T1000 (cell line): ENCODE measurements around the gene KCTD18.

Experiments used
- DNase-seq: peaks from one replicate; lab custom pipeline; 2025; ENCODE audit warnings: mixed read lengths; lab: John Stamatoyannopoulos, UW

KCTD18 gene

DNA sequence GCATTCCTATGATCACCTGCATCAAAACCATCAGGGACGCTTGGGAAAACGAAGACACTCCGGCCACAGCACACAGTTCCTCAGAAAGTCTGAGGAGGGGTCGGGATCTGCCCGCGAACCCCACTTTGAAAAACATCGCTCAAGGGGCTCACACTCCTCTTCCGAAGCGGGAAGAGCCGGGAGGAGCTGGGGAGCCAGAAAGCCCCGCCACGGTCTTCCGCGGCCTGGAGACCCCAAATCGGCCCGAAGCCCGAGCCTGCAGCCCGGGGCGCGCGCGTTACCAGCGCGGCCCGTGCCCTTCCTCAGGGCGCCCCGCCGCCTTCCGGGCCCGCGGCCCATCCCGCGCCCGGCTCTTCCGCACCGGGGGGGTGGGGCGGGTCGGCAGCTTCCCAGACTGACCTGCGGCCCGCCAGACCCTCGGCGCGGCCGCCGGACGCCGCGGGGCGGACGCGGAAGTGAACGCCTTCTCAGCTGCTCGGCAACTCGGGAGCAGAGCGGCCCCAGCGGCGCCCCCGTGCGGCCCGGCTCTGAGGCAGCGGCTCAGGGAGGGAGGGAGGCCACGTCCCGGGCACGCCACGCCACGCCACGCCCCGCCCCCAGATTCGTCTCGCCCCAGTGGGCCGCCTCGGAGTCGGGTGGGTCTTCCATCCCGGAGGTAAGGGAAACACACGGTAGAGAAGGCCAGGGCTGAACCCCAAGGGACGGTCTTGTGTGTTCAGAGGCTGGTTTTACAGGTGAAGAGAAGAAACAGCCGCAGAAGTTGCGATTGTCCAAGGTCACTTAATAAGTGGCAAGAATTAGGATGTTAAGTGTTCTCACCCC, at the start of gene KCTD18:
Gene KCTD18 (minus strand): TSS at position 457 of the 822 bp plus-strand sequence. CDS start 3,052 bp downstream, outside the sequence.
- DNase-seq = peak; percentile 81

- DNase-seq = no peak
Observed at GRCh38 chr2:200540793-200541192, 30.9 kb upstream of the KCTD18 start.

DNA sequence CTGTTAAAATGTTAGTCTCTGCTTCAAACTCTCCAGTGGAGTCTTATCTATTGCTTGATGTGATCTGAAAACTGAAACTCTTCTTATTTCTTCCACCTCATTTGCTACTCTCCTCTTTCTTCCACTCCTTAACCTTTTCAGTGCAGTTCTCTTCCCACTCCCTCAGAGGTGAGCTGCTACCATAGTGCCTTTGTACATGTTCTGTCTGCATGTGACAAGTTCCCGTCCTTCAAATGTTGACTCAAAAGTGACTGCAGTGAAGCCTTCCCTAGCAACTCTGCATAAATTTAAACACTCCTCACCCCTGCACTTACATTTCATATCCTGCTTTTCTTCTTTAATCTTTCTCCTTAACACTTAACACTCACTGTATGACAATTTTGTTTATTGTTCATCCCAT, 28.3 kb upstream of the KCTD18 start:
- DNase-seq = no peak

DNA sequence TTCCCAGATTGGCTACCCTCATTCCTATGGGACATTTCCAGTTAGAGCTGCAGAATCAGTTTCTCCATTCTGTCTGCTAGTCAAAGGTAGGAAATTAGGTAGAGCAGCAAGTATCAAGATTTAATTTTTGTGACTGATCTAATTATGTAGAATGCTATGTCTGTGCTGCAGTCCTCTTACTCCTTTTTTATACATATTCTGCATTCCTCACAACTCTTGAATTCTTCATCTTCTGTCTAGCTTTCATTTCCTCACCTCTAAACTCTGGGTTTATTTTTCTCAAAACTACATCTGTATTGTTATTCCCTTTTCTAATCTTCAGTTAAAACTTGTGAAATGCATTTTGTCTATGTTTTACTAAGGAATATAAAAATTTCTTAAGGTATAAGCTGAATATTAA, 24.7 kb upstream of the KCTD18 start:
- DNase-seq = no peak

- no peak for DNase-seq
Observed at GRCh38 chr2:200533754-200534153, 23.9 kb upstream of the KCTD18 start.

- no peak for DNase-seq
Observed at GRCh38 chr2:200528228-200528627, 18.4 kb upstream of the KCTD18 start.

GRCh38 chr2:200525882-200526651, 16.2 kb upstream of the KCTD18 start, which contains the start of gene SGO2:
Gene SGO2, plus strand, starts transcription at chr2:200526207. Its CDS starts 6,769 bp downstream, at chr2:200532976.
- DNase-seq = peak; percentile 84

GRCh38 chr2:200525551-200525881, 15.6 kb upstream of the KCTD18 start:
- DNase-seq = no peak

DNA sequence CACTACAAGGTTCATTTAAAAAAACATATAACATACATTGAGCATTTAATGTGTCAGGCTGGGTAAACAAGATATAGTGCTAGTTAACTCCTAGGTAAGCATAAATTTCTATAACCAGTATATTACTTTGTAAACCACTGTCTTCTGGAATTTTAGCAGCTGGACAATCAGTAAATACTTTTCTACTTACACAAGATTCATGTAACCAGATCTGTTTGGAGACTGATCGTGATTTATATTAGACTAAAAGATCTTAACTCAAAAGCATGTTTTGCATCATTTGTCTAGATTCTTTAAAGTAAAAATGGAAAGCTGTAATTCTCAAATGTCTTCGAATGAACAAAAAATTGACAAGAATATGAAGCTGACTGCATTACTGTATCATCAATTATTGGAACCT, 15.2 kb upstream of the KCTD18 start:
- no peak for DNase-seq

GRCh38 chr2:200523604-200524003, 13.7 kb upstream of the KCTD18 start:
- DNase-seq = no peak

DNA sequence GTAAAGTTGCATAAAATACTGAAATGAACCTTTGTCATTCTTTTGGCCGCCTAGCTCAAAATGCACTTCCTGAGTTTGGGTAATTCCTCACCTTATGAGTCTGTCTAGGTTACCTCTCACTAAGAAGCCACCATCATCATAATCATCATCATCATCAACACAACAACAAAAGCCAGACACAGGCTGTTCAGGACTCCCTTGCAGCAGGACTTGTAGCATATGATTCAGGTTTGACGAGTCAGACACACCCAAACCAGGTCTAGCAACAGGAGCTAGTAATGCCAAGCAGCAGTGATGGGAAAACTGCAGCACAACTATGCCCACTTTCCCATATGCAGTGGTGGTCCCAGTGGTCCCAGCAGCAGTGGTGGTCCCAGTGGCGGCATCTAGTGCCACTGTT, 13.3 kb upstream of the KCTD18 start:
- no peak for DNase-seq

DNA sequence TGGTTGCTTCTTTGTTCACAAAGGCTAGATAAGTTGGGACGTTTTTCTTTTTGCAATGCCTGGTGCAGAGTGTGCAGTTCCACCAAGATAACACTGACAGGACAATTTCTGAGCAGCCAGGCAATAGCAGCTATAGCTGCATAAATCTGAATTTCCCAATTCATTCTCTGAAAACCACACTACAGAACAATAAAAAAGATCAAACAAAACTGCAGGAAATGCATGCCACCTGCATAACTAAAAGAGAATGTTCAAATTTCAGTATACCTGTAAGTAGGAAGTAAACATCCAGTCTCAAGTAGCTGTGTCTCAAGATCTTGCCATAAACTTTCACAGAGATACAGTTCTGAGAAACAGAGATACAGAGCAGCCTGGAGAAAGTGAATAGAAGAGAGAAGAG, 5.3 kb upstream of the KCTD18 start:
- DNase-seq = no peak

DNA sequence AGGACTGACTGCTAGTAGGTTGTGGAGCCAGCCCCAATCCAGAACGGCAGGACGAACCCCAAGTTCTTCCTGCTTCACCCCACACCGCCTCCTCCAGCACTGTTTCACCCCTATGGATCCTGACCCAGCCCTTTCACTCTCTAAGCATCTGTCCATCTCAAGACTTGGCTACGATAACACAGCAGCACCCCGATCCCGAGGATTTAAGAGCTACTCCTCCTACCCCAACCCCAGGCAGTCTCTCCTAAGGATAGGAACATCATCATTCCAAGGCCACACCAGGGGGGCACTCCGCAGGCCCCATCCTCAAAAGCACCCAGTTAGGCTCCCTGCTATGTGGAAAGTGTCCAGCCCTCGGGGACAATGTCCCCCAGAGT, 645 bp downstream of the KCTD18 start:
- no peak for DNase-seq

- no peak for DNase-seq
Observed at GRCh38 chr2:200507179-200507578, 2.7 kb downstream of the KCTD18 start.

GRCh38 chr2:200506679-200507078, 3.2 kb downstream of the KCTD18 start:
- DNase-seq = no peak

- DNase-seq = no peak
Observed at GRCh38 chr2:200502196-200502595, 7.7 kb downstream of the KCTD18 start.

DNA sequence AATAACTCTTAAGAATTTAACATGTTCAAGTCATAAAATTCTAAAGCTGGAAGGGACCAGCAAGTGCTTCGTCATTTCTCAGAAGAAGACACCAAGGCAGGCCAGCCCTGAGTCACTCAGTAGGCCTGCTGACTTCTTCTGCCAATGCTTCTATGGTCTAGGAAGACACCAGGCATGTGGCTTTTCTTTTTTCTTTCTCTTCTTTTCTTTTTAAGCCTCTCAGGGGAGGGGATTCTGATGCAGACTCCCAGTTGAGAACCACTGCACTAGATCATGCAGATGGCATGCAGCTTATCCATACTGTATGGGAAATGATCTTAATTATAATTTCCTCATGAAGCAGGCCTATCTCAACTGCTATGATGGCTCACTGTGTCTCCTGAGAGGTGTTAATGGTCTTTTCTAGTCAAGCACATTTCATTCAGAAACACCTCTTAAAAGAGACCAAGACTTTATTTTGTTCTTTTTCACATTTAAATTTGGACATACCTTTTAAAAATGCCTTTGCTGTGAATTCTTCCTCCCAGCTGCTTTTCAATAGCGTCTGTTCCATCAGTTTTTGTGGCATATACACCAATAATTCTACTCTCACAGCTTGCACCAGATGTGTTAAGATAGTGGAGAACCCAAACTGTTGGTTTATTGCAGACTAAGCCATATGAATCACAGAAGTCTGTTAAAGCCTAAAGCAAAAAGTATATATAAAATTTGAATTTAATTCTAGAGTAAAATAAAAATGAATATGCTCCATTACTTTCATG, 11.3 kb downstream of the KCTD18 start:
- DNase-seq = no peak

- no peak for DNase-seq
Observed at GRCh38 chr2:200496696-200497095, 13.2 kb downstream of the KCTD18 start.

- no peak for DNase-seq
Observed at GRCh38 chr2:200494048-200494447, 15.8 kb downstream of the KCTD18 start.

- DNase-seq = no peak
Observed at GRCh38 chr2:200492656-200493055, 17.2 kb downstream of the KCTD18 start.

DNA sequence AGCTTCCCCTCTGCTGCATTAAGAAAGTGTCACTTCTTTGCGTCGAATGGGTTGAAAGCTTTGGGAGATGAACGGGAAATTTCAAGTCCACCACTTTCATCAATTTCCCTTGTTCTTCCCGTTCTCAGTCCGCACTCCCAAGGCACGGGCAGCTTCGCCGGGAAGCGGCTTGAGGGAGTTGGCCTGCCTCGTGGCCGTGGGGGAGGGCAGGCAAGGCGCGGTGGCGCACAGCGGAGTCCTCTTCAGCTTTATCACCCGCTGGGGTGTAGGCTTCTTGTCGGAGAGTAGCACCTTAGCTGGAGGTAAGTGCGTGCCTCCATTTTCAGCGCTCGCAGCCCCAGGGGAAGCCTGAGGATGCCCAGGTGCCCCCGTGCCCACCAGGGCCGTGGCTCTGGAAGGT, 19.9 kb downstream of the KCTD18 start:
- no peak for DNase-seq

- DNase-seq = no peak
Observed at GRCh38 chr2:200488169-200488568, 21.7 kb downstream of the KCTD18 start.

GRCh38 chr2:200486529-200486928, 23.3 kb downstream of the KCTD18 start:
- no peak for DNase-seq
